H9 (cell line): ENCODE results near the gene NCKAP5. TPM values are rescaled to one million over a fixed set of nuclear protein-coding genes. Genes with fewer than 3 reads are reported as not detected.

Source experiments
- DNase-seq: peaks from one replicate; pipeline ENCODE4 v3.0.0-alpha.2; 2017
- H2AFZ ChIP-seq: one replicate; pipeline ENCODE4 v1.6.1; 2013; ENCODE audit warnings: mild to moderate bottlenecking, low read length, control low read depth, moderate library complexity
- H2AK5ac ChIP-seq: 2 replicates; pipeline ENCODE4 v1.6.1; 2013; ENCODE audit warnings: low read length, control low read depth, mixed read lengths; ENCODE audit not compliant: insufficient read length
- H2BK120ac ChIP-seq: one replicate; pipeline ENCODE4 v1.6.1; 2013; ENCODE audit warnings: low read depth, mild to moderate bottlenecking, low read length, control low read depth, inconsistent platforms; ENCODE audit not compliant: poor library complexity, severe bottlenecking
- H2BK12ac ChIP-seq: 2 replicates; pipeline ENCODE4 v1.6.1; 2013; ENCODE audit warnings: low read length, control low read depth, mixed read lengths, low read depth; ENCODE audit not compliant: insufficient read length
- H2BK15ac ChIP-seq: 2 replicates; pipeline ENCODE4 v1.6.1; 2013; ENCODE audit warnings: low read depth, low read length, control low read depth
- H2BK20ac ChIP-seq: one replicate; pipeline ENCODE4 v1.6.1; 2013; ENCODE audit warnings: low read depth, mild to moderate bottlenecking, low read length, control low read depth, inconsistent platforms; ENCODE audit not compliant: poor library complexity, severe bottlenecking
- H2BK5ac ChIP-seq: 2 replicates; pipeline ENCODE4 v1.6.1; 2013; ENCODE audit warnings: low read length, control low read depth, mixed read lengths; ENCODE audit not compliant: insufficient read length
- H3K14ac ChIP-seq: 2 replicates; pipeline ENCODE4 v1.6.1; 2013; ENCODE audit warnings: low read length, control low read depth; ENCODE audit not compliant: insufficient read depth
- H3K18ac ChIP-seq: 2 replicates; pipeline ENCODE4 v1.6.1; 2013; ENCODE audit warnings: low read depth, mild to moderate bottlenecking, mixed read lengths, low read length, control low read depth; ENCODE audit not compliant: insufficient read length
- H3K23ac ChIP-seq: 2 replicates; pipeline ENCODE4 v1.6.1; 2013; ENCODE audit warnings: low read length, control low read depth, mixed read lengths, low read depth; ENCODE audit not compliant: insufficient read length
- H3K23me2 ChIP-seq: 2 replicates; pipeline ENCODE4 v1.6.1; 2013; ENCODE audit warnings: low read depth, mild to moderate bottlenecking, mixed read lengths, low read length, control low read depth; ENCODE audit not compliant: insufficient read length, poor library complexity, severe bottlenecking
- H3K27ac ChIP-seq: 2 replicates; pipeline ENCODE4 v1.5.1; 2013; ENCODE audit warnings: low read length, control low read depth, mixed read lengths, low read depth; ENCODE audit not compliant: insufficient read length
- H3K27me3 ChIP-seq: 2 replicates; pipeline ENCODE4 v1.6.1; 2013; ENCODE audit warnings: low read length, control low read depth, inconsistent platforms; ENCODE audit not compliant: insufficient read depth
- H3K4ac ChIP-seq: 2 replicates; pipeline ENCODE4 v1.6.1; 2013; ENCODE audit warnings: low read depth, mild to moderate bottlenecking, control low read depth, inconsistent platforms, low read length, moderate library complexity
- H3K4me1 ChIP-seq: 2 replicates; pipeline ENCODE4 v1.6.1; 2013; ENCODE audit warnings: low read length, control low read depth, inconsistent platforms; ENCODE audit not compliant: insufficient read depth
- H3K4me2 ChIP-seq: 2 replicates; pipeline ENCODE4 v1.6.1; 2013; ENCODE audit warnings: low read length, control low read depth, mixed read lengths; ENCODE audit not compliant: insufficient read length, insufficient read depth
- H3K56ac ChIP-seq: 2 replicates; pipeline ENCODE4 v1.6.1; 2013; ENCODE audit warnings: low read depth, mild to moderate bottlenecking, mixed read lengths, low read length, control low read depth; ENCODE audit not compliant: insufficient read length
- H3K79me1 ChIP-seq: 2 replicates; pipeline ENCODE4 v1.6.1; 2013; ENCODE audit warnings: low read depth, mild to moderate bottlenecking, moderate library complexity, low read length, control low read depth, inconsistent platforms; ENCODE audit not compliant: insufficient read depth, poor library complexity, severe bottlenecking
- H3K79me2 ChIP-seq: 2 replicates; pipeline ENCODE4 v1.6.1; 2013; ENCODE audit warnings: low read length, control low read depth, inconsistent platforms; ENCODE audit not compliant: insufficient read depth
- H3K9ac ChIP-seq: 2 replicates; pipeline ENCODE4 v1.6.1; 2013; ENCODE audit warnings: low read length, control low read depth, mixed read lengths; ENCODE audit not compliant: insufficient read length; ENCODE audit errors: extremely low read depth
- H3K9me3 ChIP-seq: one replicate; pipeline ENCODE4 v1.6.1; 2013; ENCODE audit warnings: low read depth, low read length, inconsistent platforms; ENCODE audit not compliant: control insufficient read depth
- H3T11ph ChIP-seq: one replicate; pipeline ENCODE4 v1.6.1; 2013; ENCODE audit warnings: mild to moderate bottlenecking, low read length, control low read depth, inconsistent platforms
- H4K20me1 ChIP-seq: one replicate; pipeline ENCODE4 v1.6.1; 2013; ENCODE audit not compliant: control insufficient read depth, insufficient read length, insufficient read depth
- H4K5ac ChIP-seq: 2 replicates; pipeline ENCODE4 v1.6.1; 2013; ENCODE audit warnings: low read depth, mild to moderate bottlenecking, mixed read lengths, low read length, control low read depth; ENCODE audit not compliant: insufficient read length
- H4K8ac ChIP-seq: replicated peaks from 2 replicates; pipeline ENCODE4 v1.6.1; 2013; ENCODE audit warnings: low read length, control low read depth, mixed read lengths, low read depth; ENCODE audit not compliant: insufficient read length
- H4K91ac ChIP-seq: 2 replicates; pipeline ENCODE4 v1.6.1; 2013; ENCODE audit warnings: low read depth, mild to moderate bottlenecking, moderate library complexity, mixed read lengths, low read length, control low read depth; ENCODE audit not compliant: insufficient read length
- H3K27ac Mint-ChIP-seq, 3 experiments: 2 replicates in 2 of 3; 3 replicates in 1 of 3; pipeline ENCODE4 v1.8.0; 2020 to 2021; ENCODE audit warnings: mixed read lengths in 3 of 3, mild to moderate bottlenecking in 1 of 3, moderate library complexity in 1 of 3
- H3K27me3 Mint-ChIP-seq: 2 replicates; pipeline ENCODE4 v1.8.0; 2021; ENCODE audit warnings: low read depth, mild to moderate bottlenecking, moderate library complexity, mixed read lengths
- H3K36me3 Mint-ChIP-seq, 3 experiments: 2 replicates in 2 of 3; 3 replicates in 1 of 3; pipeline ENCODE4 v1.8.0; 2020 to 2021; ENCODE audit warnings: low read depth in 3 of 3, mixed read lengths in 3 of 3; ENCODE audit not compliant: insufficient read depth in 1 of 3
- H3K4me1 Mint-ChIP-seq, 2 experiments: 2 replicates each; pipeline ENCODE4 v1.8.0; 2020; ENCODE audit warnings: mixed read lengths in 2 of 2
- H3K4me3 Mint-ChIP-seq, 2 experiments: 2 replicates in 1 of 2; 3 replicates in 1 of 2; pipeline ENCODE4 v1.8.0; 2020 to 2021; ENCODE audit warnings: mild to moderate bottlenecking in 2 of 2, mixed read lengths in 2 of 2, moderate library complexity in 1 of 2
- H3K9me3 Mint-ChIP-seq, 2 experiments: 2 replicates in 1 of 2; 3 replicates in 1 of 2; pipeline ENCODE4 v1.8.0; 2020; ENCODE audit warnings: mild to moderate bottlenecking in 2 of 2, mixed read lengths in 2 of 2, moderate library complexity in 1 of 2
- CTCF ChIP-seq: fragments of 200-600 bp; sonication (generic); conservative IDR thresholded peaks from 3 replicates; pipeline ENCODE4 v1.8.0; 2021; ENCODE audit warnings: antibody characterized with exemption, mild to moderate bottlenecking
- WGBS: extraction: QIAGEN DNeasy Blood & Tissue Kit; methylation state at CpG from one replicate; pipeline ENCODE4 v1.1.7; 2013; ENCODE audit warnings: missing lambda C conversion rate, low lambda C conversion rate, mixed read lengths; ENCODE audit not compliant: insufficient read length; ENCODE audit errors: extremely low coverage; 5-methylcytosine and 5-hydroxymethylcytosine counted together
- total RNA-seq: library from RNA; stranded (reverse); gene quantifications from 2 replicates; pipeline ENCODE4 v1.2.1, GENCODE V29; 2021

NCKAP5 gene
- total RNA-seq, 1 experiment from 2014 or later, result 0.26 TPM

GRCh38 chr2:132680544-132680943 lies 887.7 kb downstream of the NCKAP5 start:
- no peak overlapping the region for H3K56ac ChIP-seq

More at GRCh38 chr2:132680544-132680943, 887.7 kb downstream of the NCKAP5 start:
- Histone ChIP-seq H3K23me2 (no peaks in the 10 kb centered on the region), H3K4ac (no peak overlapping the region), H4K8ac (no peak overlapping the region), H4K20me1 (no peaks in the 10 kb centered on the region), H2AFZ (no peak overlapping the region), H3T11ph (no peak overlapping the region), H3K27ac (no peak overlapping the region), H3K9me3 (no peaks in the 10 kb centered on the region), H3K79me2 (no peaks in the 10 kb centered on the region), H4K5ac (no peak overlapping the region), H2BK5ac (no peak overlapping the region), H3K9ac (no peak overlapping the region), H3K4me1 (no peaks in the 10 kb centered on the region), H2BK15ac (no peak overlapping the region), H2BK120ac (no peak overlapping the region), H3K79me1 (no peaks in the 10 kb centered on the region), H3K4me2 (no peak overlapping the region), H2AK5ac (no peak overlapping the region), H2BK12ac (no peak overlapping the region), H3K23ac (no peak overlapping the region), H3K14ac (no peak overlapping the region), H4K91ac (no peak overlapping the region), H3K18ac (no peak overlapping the region), H3K27me3 (no peaks in the 10 kb centered on the region), H2BK20ac (no peak overlapping the region)
- Mint-ChIP-seq H3K4me3 (no peak overlapping the region), H3K4me1 (no peaks in the 10 kb centered on the region), H3K27me3 (peaks cover 7% of the 10 kb centered on the region), H3K36me3 (no peaks in the 10 kb centered on the region), H3K27ac (no peak overlapping the region), H3K9me3 (no peaks in the 10 kb centered on the region; a peak in 1 of 5 replicates)
- WGBS, result no CpG with 5 or more reads among the region's 3 CpGs
- no peak for TF ChIP-seq CTCF
- no peak for DNase-seq
